Left lobe of liver (tissue), 2 donors: Measurements from ENCODE around the gene ZNF777. TPM values are rescaled to one million over a fixed set of nuclear protein-coding genes. Genes with fewer than 3 reads are reported as not detected.
A peak's percentile ranks its signal among the peaks of the same experiment; 100 is the strongest.
"Not testable (repeated sequence)": the region's sequence is repeated elsewhere in the genome, so short reads cannot be mapped to it uniquely, and the experiment has no call there.

Source experiments
- ATAC-seq: fragments of 200-7000 bp; cut with Tn5 transposase; one replicate; pipeline ENCODE4 v1.9.1; 2020; ENCODE audit warnings: mild to moderate bottlenecking, moderate library complexity
- DNase-seq: peaks from one replicate; pipeline ENCODE4 v3.0.0-alpha.2; 2020; ENCODE audit warnings: low spot score
- total RNA-seq: library from RNA; stranded (reverse); gene quantifications from one replicate; pipeline ENCODE4 v1.2.1, GENCODE V29; 2021
- donor health status: DM: no; HTN: no; CAD: no; lungs with moderate emphysema.
- donor health status: DM: no; HTN: yes; CAD: no.

ZNF777 gene
- total RNA-seq, result 6.5 TPM

DNA sequence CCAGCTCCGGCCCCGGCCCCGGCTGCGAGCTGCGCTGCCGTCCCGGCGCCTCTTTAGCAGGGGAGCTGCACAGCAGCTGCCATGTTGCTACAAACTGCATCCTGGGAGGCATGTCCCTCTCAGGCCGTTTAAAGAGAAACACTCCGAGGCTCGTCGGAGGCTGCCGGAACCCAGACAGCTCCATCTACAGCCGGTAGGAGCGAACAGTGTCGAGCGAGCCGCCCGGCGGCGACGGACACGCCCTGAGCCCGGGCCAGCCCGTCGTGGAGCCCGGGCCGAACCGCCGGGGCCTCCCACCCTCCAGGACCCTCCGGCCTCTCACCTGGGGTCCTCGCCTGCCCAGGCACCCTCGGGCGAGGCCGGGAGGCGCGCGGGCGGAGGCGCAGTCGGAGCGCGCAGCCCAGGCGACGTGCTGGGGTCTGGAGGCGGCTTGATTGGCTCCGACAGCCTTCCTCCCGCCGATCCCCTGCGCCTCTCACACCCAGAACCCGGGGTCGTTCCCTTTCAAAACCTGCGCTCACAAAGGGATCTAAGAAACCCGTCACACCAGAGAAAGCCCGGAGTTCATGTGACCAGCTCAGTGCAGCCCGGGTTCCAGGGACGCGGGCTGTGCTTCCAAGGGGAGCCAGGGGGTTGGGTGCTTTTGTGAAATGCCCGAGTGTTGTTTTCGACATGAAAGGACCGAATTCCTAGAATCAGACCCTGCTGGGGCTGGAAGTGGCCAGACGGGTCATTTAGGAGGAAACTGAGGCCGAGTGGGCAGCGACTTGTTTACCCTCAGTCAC is at the start of gene ZNF777:
TSS of gene ZNF777 (minus strand) at position 570 of the 785 bp plus-strand sequence. CDS start 5,040 bp downstream, outside the sequence.
- peak; percentile 83 for DNase-seq
- ATAC-seq, result peak; percentile 97

DNA sequence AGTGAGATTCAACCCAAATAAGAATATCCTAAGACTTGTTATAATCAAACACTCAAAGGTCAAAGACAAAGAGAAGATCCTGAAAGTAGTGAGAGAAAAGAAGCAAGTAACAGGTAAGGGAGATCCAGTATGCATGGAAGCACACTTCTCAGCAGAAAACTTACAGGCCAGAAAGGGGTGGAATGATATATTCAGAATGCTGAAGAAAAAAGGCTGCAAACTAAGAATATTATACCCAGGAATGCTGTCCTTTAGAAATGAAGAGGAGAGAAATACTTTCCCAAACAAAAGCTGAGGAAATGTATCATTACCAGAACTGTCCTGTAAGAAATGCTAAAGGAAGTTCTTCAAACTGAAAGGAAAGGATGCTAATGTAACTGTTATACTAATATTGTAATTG is 49.4 kb upstream of the ZNF777 start:
- DNase-seq (no peak), ATAC-seq (no peak)

DNA sequence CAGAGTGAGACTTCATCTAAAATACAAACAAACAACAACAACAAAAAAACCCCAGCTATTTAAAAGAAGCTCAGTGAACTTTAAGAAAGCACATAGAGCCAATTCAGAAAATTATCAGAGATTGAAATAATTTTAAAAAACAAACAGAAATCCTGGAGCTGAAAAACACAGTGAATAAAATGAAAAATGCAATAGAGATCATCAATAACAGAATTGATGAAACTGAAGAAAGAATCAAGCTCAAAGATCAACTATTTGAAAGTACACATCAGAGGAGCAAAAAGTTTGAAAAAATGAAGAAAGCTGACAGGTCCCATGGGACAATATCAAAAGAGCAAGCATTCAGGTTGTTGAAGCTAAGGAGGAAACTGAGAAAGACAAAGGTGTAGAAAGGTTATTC is 48.9 kb upstream of the ZNF777 start:
- no peak for ATAC-seq
- DNase-seq, result no peak

DNA sequence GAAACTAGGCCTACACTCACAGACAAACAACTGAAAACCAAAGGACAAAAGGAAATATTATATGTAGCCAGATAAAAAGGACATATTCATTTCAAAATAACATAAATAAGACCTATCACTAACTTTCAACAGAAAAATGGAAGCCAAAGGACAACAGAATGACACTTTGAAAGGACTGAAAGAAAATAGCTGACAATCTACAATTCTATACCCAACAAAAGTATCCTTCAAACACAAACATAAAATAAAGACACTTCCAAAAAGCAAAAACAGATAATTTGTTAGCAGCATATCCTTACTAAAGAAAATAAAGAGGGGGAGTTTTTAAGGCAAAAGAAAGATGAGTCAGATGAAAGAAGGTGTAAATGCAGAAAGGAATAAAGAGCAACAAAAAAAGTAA is 44.7 kb upstream of the ZNF777 start:
- no peak for DNase-seq
- ATAC-seq, result no peak

DNA sequence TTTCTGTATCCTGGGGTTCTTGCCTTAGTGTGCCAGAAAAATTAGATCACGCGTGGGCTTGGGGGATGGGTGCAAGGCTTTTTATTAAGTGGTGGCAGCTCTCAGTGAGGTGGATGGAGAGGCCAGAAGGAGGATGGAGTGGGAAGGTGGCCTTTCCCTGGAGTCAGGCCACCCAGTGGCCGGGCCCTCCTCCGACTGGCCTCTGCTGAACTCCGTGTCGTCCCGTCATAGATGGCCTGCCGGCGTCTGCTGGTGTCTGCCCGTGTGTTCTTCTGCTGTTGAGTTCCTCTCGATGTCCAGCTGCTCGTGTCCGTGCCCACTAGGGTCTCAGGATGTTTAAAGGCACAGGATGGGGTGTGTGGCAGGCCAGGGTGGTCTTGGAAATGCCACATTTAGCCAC is 40.8 kb upstream of the ZNF777 start:
- ATAC-seq (no peak), DNase-seq (no peak)

DNA sequence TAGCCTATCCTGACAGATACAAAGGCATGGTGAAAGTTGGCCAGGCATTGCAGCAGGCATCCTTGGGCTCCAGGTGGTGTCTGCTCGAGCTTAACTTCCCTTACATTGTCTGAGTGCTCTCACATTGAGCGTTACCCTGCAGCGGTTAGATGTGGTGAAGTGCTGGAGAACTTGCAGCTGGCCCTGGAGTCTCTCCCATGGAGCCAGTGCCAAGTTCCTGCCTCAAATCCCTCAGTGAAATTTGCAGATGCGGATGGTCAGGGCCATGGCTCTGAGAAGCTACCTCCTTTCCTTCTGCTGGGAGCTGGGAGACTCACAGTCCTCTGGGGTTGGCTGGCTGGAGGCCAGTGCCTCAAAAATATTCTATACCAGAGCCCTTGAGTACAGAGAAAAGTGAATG is 40.0 kb upstream of the ZNF777 start:
- no peak for ATAC-seq
- no peak for DNase-seq

GRCh38 chr7:149500201-149500600 is 39.3 kb upstream of the ZNF777 start:
- ATAC-seq, result no peak
- no peak for DNase-seq

- ATAC-seq (no peak), DNase-seq (no peak)
Measured at GRCh38 chr7:149498811-149499210, 37.9 kb upstream of the ZNF777 start.

- ATAC-seq, result peak; percentile 90
- DNase-seq, result peak; percentile 87
Measured at GRCh38 chr7:149497467-149498261, 36.8 kb upstream of the ZNF777 start, which contains the start of gene ZNF746. Gene ZNF746, minus strand, starts transcription at chr7:149497809. Its CDS starts 273 bp downstream, at chr7:149497536.

- DNase-seq (peak; percentile 69), ATAC-seq (peak; percentile 52)
Measured at GRCh38 chr7:149496642-149497391, 36.0 kb upstream of the ZNF777 start.

DNA sequence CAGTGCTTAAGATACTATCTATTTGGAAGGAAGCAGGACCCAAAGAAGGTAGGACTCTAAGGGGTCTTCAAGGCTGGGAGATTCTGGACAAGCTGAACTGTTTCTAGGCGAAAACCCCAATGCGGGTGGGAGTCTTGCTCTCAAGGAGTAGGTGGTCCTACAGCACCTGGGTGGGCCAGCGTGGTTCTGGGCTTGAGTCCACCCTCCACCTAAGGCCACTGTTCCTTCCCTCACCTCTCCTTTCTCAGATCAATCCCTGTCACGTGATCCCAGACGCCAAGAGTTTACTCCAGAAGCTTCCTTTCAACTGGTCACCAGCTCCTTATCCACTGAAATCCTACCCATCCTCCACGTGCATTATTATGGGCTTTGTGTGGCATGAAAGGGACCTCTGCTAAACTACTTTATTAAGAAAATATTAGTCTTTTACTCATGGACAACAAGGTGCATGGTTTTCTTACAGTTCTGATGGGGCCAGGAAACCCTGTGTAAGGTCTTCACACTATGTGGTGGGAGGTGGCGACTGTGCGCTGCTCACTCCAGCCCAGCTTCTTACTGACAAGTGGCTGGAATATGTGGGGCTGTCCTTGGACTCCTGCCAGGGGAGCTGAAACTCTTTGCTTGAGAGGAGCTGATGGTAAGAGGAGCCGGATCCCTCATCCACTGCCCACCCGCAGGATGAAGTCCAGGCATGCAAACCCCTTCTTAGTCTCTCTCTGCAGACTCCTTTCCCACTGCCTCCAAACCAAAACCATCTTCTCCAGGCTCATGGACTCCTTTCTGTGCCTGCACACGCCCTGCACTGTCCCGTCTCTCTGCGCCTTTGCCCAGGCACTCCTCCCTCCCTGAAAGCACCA is 35.2 kb upstream of the ZNF777 start:
- ATAC-seq, result peak; percentile 32
- DNase-seq, result peak; percentile 72

DNA sequence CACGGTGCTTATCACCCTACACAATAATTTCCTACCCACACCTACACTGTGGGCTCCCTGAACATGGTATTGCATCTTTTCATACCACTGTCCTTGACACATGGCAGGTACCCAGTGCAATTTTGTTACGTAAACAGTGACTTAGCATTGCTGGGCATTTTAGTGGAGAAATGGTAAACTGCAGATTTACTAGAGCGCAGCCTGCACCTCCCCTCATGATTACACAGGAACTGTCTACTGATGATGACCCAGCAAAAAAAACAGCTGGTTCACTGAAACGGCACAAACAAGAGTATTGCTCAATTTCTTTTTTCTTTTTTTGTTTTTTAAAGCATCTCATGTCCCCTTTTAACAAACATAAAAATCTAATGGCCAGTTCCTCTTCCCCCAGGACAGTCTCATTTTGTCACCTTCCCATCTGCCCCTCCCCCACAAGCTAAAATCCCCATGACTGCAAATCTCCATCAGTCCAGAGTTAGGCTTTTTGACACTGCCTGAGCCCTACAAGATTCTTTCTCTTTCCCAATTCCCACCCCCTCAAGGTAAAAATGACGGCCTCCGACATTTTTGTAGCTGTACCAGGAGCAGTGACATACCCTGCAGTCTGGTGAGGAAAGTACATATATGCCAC is 34.0 kb upstream of the ZNF777 start:
- no peak for DNase-seq
- ATAC-seq, result peak; percentile 47

DNA sequence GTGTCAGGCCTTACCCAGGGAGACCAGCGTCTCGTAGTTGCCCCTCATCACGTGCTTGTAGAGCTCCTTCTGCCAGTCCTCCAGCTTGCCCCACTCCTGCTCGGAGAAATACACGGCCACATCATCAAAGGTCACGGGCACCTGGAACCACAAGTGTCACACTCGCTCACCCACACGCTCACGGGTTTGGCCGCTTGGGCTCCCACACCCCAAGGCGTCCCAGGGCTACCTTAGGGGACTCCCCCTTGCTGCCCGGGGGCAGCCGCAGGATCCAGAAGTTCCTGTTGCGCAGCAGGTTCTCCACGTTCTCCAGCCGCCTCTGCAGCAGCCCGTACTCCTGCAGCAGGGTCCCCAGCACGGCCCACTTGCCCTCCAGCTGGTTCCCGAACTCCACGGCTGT is 33.1 kb upstream of the ZNF777 start:
- not testable (repeated sequence) for ATAC-seq, DNase-seq

DNA sequence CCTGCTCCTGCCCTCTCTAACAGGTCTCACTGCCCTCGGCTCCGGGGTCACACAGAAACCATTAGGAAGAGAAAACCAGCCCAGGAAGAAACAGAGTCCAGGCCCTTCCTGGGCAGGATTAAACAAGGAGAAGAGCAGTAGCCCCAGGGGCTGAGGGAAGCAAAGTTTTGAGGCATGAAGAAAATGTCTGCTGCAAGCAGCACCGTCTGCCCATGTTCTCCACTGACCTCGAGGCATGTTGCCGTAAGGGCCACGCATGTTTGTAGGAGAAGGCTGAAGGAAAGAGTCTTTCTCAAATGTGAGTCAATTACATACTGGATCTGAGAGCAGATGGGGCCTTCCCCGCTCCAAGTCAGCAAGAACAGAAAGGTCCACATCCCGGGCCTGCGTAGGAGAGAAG is 32.5 kb upstream of the ZNF777 start:
- DNase-seq, result no peak
- no peak for ATAC-seq

DNA sequence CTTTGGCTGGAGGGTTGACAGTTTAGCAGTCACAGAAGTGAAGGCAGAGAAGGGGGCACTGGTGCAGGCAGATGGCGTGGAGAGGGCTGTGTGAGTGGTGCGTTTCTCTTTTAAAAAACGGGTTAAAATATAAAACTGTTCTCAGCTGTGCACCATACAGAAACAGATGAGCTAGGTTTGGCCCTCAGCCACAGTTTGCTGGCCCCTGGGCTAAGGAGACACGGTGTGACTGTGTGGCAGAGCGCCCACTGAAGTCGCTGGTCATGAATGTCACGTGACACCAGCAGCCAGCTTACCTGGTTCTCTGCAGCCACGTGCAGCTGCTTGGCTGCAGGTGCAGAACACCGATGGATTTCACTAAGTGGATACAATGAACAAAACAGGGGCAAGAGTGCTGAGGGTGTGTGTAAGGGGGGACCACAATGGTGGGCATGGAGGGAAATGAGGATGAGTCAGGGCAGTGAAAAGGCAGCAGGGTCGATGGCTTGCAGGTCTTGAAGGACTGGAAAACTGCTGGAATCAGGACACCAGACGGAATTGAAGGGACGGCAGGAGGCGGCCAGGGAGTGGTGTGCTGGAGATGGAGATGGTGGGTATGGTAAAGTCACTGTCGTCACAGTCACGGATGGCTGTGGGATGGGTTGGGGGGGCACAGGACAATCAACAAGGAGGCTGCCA is 29.4 kb upstream of the ZNF777 start:
- no peak for DNase-seq

GRCh38 chr7:149489391-149490024 is 28.6 kb upstream of the ZNF777 start:
- DNase-seq, result no peak

More for the DNA sequence above, 29.4 kb upstream of the ZNF777 start:
- ATAC-seq, result peak; percentile 34

DNA sequence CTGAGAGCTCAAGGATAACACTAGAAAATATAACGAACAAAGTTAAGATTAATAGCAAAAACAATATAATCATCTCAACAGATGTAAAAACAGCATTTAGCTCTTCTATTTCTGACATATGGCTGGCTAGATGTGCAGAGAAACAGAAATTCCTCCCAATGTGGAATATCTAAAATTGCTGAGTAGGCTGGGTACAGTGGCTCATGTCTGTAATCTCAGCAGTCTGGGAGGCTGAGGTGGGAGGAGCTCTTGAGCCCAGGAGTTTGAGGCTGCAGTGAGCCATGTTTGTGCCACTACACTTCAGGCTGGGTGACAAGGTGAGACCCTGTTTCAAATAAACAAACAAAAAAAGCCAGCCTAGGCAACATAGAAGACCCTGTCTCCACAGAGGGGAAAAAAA is 18.7 kb upstream of the ZNF777 start:
- DNase-seq (no peak), ATAC-seq (no peak)

More at GRCh38 chr7:149489391-149490024, 28.6 kb upstream of the ZNF777 start:
- ATAC-seq, result peak; percentile 95

- ATAC-seq, result no peak
- DNase-seq, result no peak
Measured at GRCh38 chr7:149478754-149479153, 17.9 kb upstream of the ZNF777 start.
